Epithelial cell of esophagus (primary cell): ENCODE measurements around the gene ANKRD62.
A peak's percentile ranks its signal among the peaks of the same experiment; 100 is the strongest.
"Not testable (repeated sequence)": the region's sequence is repeated elsewhere in the genome, so short reads cannot be mapped to it uniquely, and the experiment has no call there.

Source experiments
- DNase-seq: peaks from one replicate; pipeline ENCODE4 v3.0.0; 2010; ENCODE audit warnings: low read depth
- H3K4me3 ChIP-seq: 2 replicates; pipeline ENCODE4 v1.5.1; 2011; ENCODE audit warnings: mild to moderate bottlenecking, low read length, control low read depth
- CTCF ChIP-seq: IDR thresholded peaks from 2 replicates; pipeline ENCODE4 v1.5.1; 2011; ENCODE audit warnings: low read depth, mild to moderate bottlenecking, low read length, control low read depth, inconsistent platforms; ENCODE audit not compliant: insufficient read depth; ENCODE audit errors: missing control alignments

The ANKRD62 gene

GRCh38 chr18:12102136-12102842, 8.6 kb downstream of the ANKRD62 start:
- no peak for DNase-seq
- no peak for TF ChIP-seq CTCF
- no peak overlapping the region for H3K4me3 ChIP-seq

- H3K4me3 ChIP-seq: no peak overlapping the region
- no peak for DNase-seq
- no peak for TF ChIP-seq CTCF
Observed at GRCh38 chr18:12106471-12106870, 12.8 kb downstream of the ANKRD62 start.

GRCh38 chr18:12109836-12110235, 16.2 kb downstream of the ANKRD62 start:
- DNase-seq: no peak
- no peak overlapping the region for H3K4me3 ChIP-seq
- no peak for TF ChIP-seq CTCF

GRCh38 chr18:12113999-12114646, 20.5 kb downstream of the ANKRD62 start:
- H3K4me3 ChIP-seq: no peak overlapping the region
- TF ChIP-seq CTCF: no peak
- no peak for DNase-seq

GRCh38 chr18:12119358-12119757, 25.7 kb downstream of the ANKRD62 start:
- DNase-seq: no peak
- TF ChIP-seq CTCF: no peak
- H3K4me3 ChIP-seq: no peak overlapping the region

GRCh38 chr18:12121175-12122042, 27.8 kb downstream of the ANKRD62 start:
- peak; percentile 40 for TF ChIP-seq CTCF
- no peak for DNase-seq
- H3K4me3 ChIP-seq: no peak overlapping the region

GRCh38 chr18:12122043-12122389, 28.4 kb downstream of the ANKRD62 start:
- not testable (repeated sequence) for DNase-seq, H3K4me3 ChIP-seq

- H3K4me3 ChIP-seq, DNase-seq: not testable (repeated sequence)
Observed at GRCh38 chr18:12127647-12128046, 34.0 kb downstream of the ANKRD62 start.

GRCh38 chr18:12138831-12139230, 45.2 kb downstream of the ANKRD62 start:
- H3K4me3 ChIP-seq, DNase-seq: not testable (repeated sequence)

GRCh38 chr18:12140866-12141265, 47.2 kb downstream of the ANKRD62 start:
- not testable (repeated sequence) for DNase-seq, H3K4me3 ChIP-seq

GRCh38 chr18:12141778-12142177, 48.1 kb downstream of the ANKRD62 start:
- DNase-seq, H3K4me3 ChIP-seq: not testable (repeated sequence)
